GM12872 (cell line): ENCODE results near the gene CYSLTR1.

Experiments
- CTCF ChIP-seq: IDR thresholded peaks from 3 replicates; pipeline ENCODE4 v1.5.1; 2011; ENCODE audit warnings: low read depth, mild to moderate bottlenecking, low read length, moderate library complexity; ENCODE audit not compliant: insufficient read depth

CYSLTR1 gene

GRCh38 chrX:78327370-78328086 lies at the start of gene CYSLTR1:
Gene CYSLTR1 (minus strand): TSS chrX:78327611. CDS start chrX:78273746, 53,865 bp downstream.
- no peak for TF ChIP-seq CTCF

GRCh38 chrX:78377186-78377585 lies 49.8 kb upstream of the CYSLTR1 start:
- TF ChIP-seq CTCF = no peak

- TF ChIP-seq CTCF = no peak
Measured at GRCh38 chrX:78375894-78376293, 48.5 kb upstream of the CYSLTR1 start.

- TF ChIP-seq CTCF = no peak
Measured at GRCh38 chrX:78366576-78366975, 39.2 kb upstream of the CYSLTR1 start.

GRCh38 chrX:78357342-78358055 lies 30.1 kb upstream of the CYSLTR1 start:
- no peak for TF ChIP-seq CTCF

GRCh38 chrX:78333521-78333920 lies 6.1 kb upstream of the CYSLTR1 start:
- no peak for TF ChIP-seq CTCF

GRCh38 chrX:78331708-78332107 lies 4.3 kb upstream of the CYSLTR1 start:
- TF ChIP-seq CTCF = no peak
